BLaER1 treated with 17β-estradiol and CSF1 and Interleukin-3, amounts not matched to agents 10 nM and 100 nM (cell line): Measurements from ENCODE around the gene SMARCB1.

ENCODE experiments used
- H3K27ac ChIP-seq, 11 experiments: shearing (Covaris generic); formaldehyde crosslinking; 2 replicates each; pipeline ENCODE4 v1.8.1; 2022
- H3K27me3 ChIP-seq, 11 experiments: shearing (Covaris generic); formaldehyde crosslinking; 2 replicates each; pipeline ENCODE4 v1.8.1; 2022
- H3K36me3 ChIP-seq, 11 experiments: shearing (Covaris generic); formaldehyde crosslinking; 2 replicates each; pipeline ENCODE4 v1.8.1; 2022
- H3K4me1 ChIP-seq, 10 experiments: shearing (Covaris generic); formaldehyde crosslinking; 2 replicates each; pipeline ENCODE4 v1.8.1; 2022
- H3K4me2 ChIP-seq, 11 experiments: shearing (Covaris generic); formaldehyde crosslinking; 2 replicates each; pipeline ENCODE4 v1.8.1; 2022
- H3K4me3 ChIP-seq, 10 experiments: shearing (Covaris generic); formaldehyde crosslinking; 2 replicates each; pipeline ENCODE4 v1.8.1; 2022
- H3K9ac ChIP-seq, 11 experiments: shearing (Covaris generic); formaldehyde crosslinking; 2 replicates each; pipeline ENCODE4 v1.8.1; 2022
- H3K9me3 ChIP-seq, 11 experiments: shearing (Covaris generic); formaldehyde crosslinking; replicated peaks in 1 of 11; 2 replicates each; pipeline ENCODE4 v1.8.1; 2022
- H4K20me1 ChIP-seq, 11 experiments: shearing (Covaris generic); formaldehyde crosslinking; 2 replicates each; pipeline ENCODE4 v1.8.1; 2022
- Cebpa-rat ChIP-seq, 11 experiments: shearing (Covaris generic); IDR thresholded peaks; 2 replicates each; pipeline ENCODE4 v1.8.1; 2022

SMARCB1 gene

GRCh38 chr22:23784215-23784732 is 2.5 kb upstream of the SMARCB1 start:
- peaks cover 18 to 20% (median 20%) of the 10 kb centered on the region in 11 experiments; a peak in 21 of 22 replicates for H4K20me1 ChIP-seq
- peak overlapping the region in 3 of 10 experiments; percentile 23 to 31 (median 25); a peak in 6 of 20 replicates for H3K4me3 ChIP-seq
- no peaks in the 10 kb centered on the region for H3K9me3 ChIP-seq
- H3K36me3 ChIP-seq: peaks cover 0 to 54% (median 27%) of the 10 kb centered on the region in 11 experiments; a peak in 16 of 22 replicates
- H3K4me2 ChIP-seq: peak overlapping the region; percentile 59 to 96 (median 86)
- H3K27ac ChIP-seq: peak overlapping the region in 9 of 11 experiments; percentile 38 to 98 (median 70); a peak in 18 of 22 replicates
- TF ChIP-seq Cebpa-rat (IDR thresholded peaks at IDR 0.05): no peak
- H3K9ac ChIP-seq: peak overlapping the region in 10 of 11 experiments; percentile 2 to 68 (median 58); a peak in 18 of 22 replicates
- peaks cover 44 to 77% (median 74%) of the 10 kb centered on the region in 10 experiments for H3K4me1 ChIP-seq
- H3K27me3 ChIP-seq: no peaks in the 10 kb centered on the region

- Histone ChIP-seq H4K20me1 (peaks cover 38 to 40% (median 40%) of the 10 kb centered on the region in 11 experiments; a peak in 21 of 22 replicates), H3K4me1 (peaks cover 54 to 92% (median 89%) of the 10 kb centered on the region in 10 experiments), H3K27me3 (no peaks in the 10 kb centered on the region), H3K4me2 (peak overlapping the region; percentile 86 to 96 (median 92)), H3K9me3 (no peaks in the 10 kb centered on the region), H3K27ac (peak overlapping the region; percentile 97 to 100 (median 100)), H3K9ac (peak overlapping the region; percentile 96 to 100 (median 99)), H3K4me3 (peak overlapping the region; percentile 69 to 89 (median 82)), H3K36me3 (peaks cover 1 to 53% (median 32%) of the 10 kb centered on the region in 11 experiments)
- TF ChIP-seq Cebpa-rat (IDR thresholded peaks at IDR 0.05): no peak
Measured at GRCh38 chr22:23786261-23786710, 480 bp upstream of the SMARCB1 start.

- TF ChIP-seq Cebpa-rat (IDR thresholded peaks at IDR 0.05): no peak
- Histone ChIP-seq H3K27ac (peak overlapping the region; percentile 97 to 100 (median 100); a peak in 21 of 22 replicates), H4K20me1 (peaks cover 51 to 53% (median 53%) of the 10 kb centered on the region in 11 experiments; a peak in 21 of 22 replicates), H3K9me3 (no peaks in the 10 kb centered on the region), H3K4me3 (peak overlapping the region; percentile 69 to 89 (median 82)), H3K9ac (peak overlapping the region; percentile 96 to 100 (median 99)), H3K4me2 (peak overlapping the region; percentile 86 to 96 (median 91)), H3K27me3 (no peaks in the 10 kb centered on the region), H3K36me3 (peaks cover 14 to 55% (median 42%) of the 10 kb centered on the region in 11 experiments), H3K4me1 (peaks cover 54 to 92% (median 90%) of the 10 kb centered on the region in 10 experiments)
Measured at GRCh38 chr22:23787600-23787896, 782 bp downstream of the SMARCB1 start.

GRCh38 chr22:23787910-23788309 is 1.1 kb downstream of the SMARCB1 start:
- Histone ChIP-seq H3K4me1 (peaks cover 54 to 92% (median 89%) of the 10 kb centered on the region in 10 experiments), H4K20me1 (peaks cover 54 to 57% (median 56%) of the 10 kb centered on the region in 11 experiments; a peak in 21 of 22 replicates)

GRCh38 chr22:23789121-23789520 is 2.4 kb downstream of the SMARCB1 start:
- peak overlapping the region in 8 of 11 experiments; percentile 6 to 99 (median 72); a peak in 9 of 22 replicates for H3K9ac ChIP-seq
- no peaks in the 10 kb centered on the region for H3K27me3 ChIP-seq
- H3K36me3 ChIP-seq: peaks cover 30 to 62% (median 56%) of the 10 kb centered on the region in 11 experiments
- H3K9me3 ChIP-seq: no peaks in the 10 kb centered on the region
- peaks cover 60 to 69% (median 65%) of the 10 kb centered on the region in 11 experiments; a peak in 21 of 22 replicates for H4K20me1 ChIP-seq
- H3K27ac ChIP-seq: no peak overlapping the region
- no peak for TF ChIP-seq Cebpa-rat (IDR thresholded peaks at IDR 0.05)
- H3K4me1 ChIP-seq: peaks cover 43 to 82% (median 77%) of the 10 kb centered on the region in 10 experiments
- peak overlapping the region; percentile 86 to 96 (median 91) for H3K4me2 ChIP-seq
- peak overlapping the region in 2 of 10 experiments; percentile 80 to 83; a peak in 2 of 20 replicates for H3K4me3 ChIP-seq

More at GRCh38 chr22:23787910-23788309, 1.1 kb downstream of the SMARCB1 start:
- TF ChIP-seq Cebpa-rat (IDR thresholded peaks at IDR 0.05): no peak
- Histone ChIP-seq H3K9ac (peak overlapping the region; percentile 96 to 100 (median 99); a peak in 21 of 22 replicates), H3K4me3 (peak overlapping the region; percentile 69 to 89 (median 82)), H3K36me3 (peaks cover 17 to 55% (median 44%) of the 10 kb centered on the region in 11 experiments), H3K9me3 (no peaks in the 10 kb centered on the region), H3K27me3 (no peaks in the 10 kb centered on the region), H3K27ac (peak overlapping the region in 10 of 11 experiments; percentile 97 to 100 (median 100); a peak in 19 of 22 replicates), H3K4me2 (peak overlapping the region; percentile 86 to 96 (median 91))

- peaks cover 35 to 67% (median 61%) of the 10 kb centered on the region in 11 experiments for H3K36me3 ChIP-seq
- H3K4me2 ChIP-seq: peak overlapping the region; percentile 86 to 96 (median 91)
- peak overlapping the region in 9 of 11 experiments; percentile 6 to 99 (median 22); a peak in 12 of 22 replicates for H3K9ac ChIP-seq
- H3K4me1 ChIP-seq: peaks cover 38 to 77% (median 72%) of the 10 kb centered on the region in 10 experiments
- H4K20me1 ChIP-seq: peaks cover 60 to 74% (median 65%) of the 10 kb centered on the region in 11 experiments; a peak in 21 of 22 replicates
- H3K27me3 ChIP-seq: no peaks in the 10 kb centered on the region
- no peaks in the 10 kb centered on the region for H3K9me3 ChIP-seq
- no peak overlapping the region for H3K4me3 ChIP-seq
- peak overlapping the region in 2 of 11 experiments; percentile 7 to 23; a peak in 1 of 22 replicates for H3K27ac ChIP-seq
- TF ChIP-seq Cebpa-rat (IDR thresholded peaks at IDR 0.05): no peak
Measured at GRCh38 chr22:23789638-23790037, 2.9 kb downstream of the SMARCB1 start.

- peak overlapping the region in 9 of 11 experiments; percentile 46 to 96 (median 87); a peak in 13 of 22 replicates for H3K4me2 ChIP-seq
- H4K20me1 ChIP-seq: peaks cover 60 to 85% (median 70%) of the 10 kb centered on the region in 11 experiments; a peak in 21 of 22 replicates
- no peak overlapping the region for H3K27ac ChIP-seq
- no peak overlapping the region for H3K4me3 ChIP-seq
- H3K27me3 ChIP-seq: no peaks in the 10 kb centered on the region
- H3K9me3 ChIP-seq: no peaks in the 10 kb centered on the region
- peaks cover 49 to 81% (median 75%) of the 10 kb centered on the region in 11 experiments for H3K36me3 ChIP-seq
- TF ChIP-seq Cebpa-rat (IDR thresholded peaks at IDR 0.05): no peak
- H3K9ac ChIP-seq: peak overlapping the region in 5 of 11 experiments; percentile 11 to 50 (median 34); a peak in 3 of 22 replicates
- peaks cover 32 to 62% (median 57%) of the 10 kb centered on the region in 10 experiments for H3K4me1 ChIP-seq
Measured at GRCh38 chr22:23790819-23791737, 4.3 kb downstream of the SMARCB1 start.
